ENCODE data around the gene ABCF1.

ABCF1 gene

GRCh38 chr6:30617565-30618269 lies 46.5 kb downstream of the ABCF1 start, which contains the start of gene MRPS18B:
TSS of gene MRPS18B (plus strand) at chr6:30617840. CDS start at chr6:30617866, 26 bp downstream.
- no peaks in the 10 kb centered on the region for H3K9me3 Mint-ChIP-seq
- H3K27me3 Mint-ChIP-seq, result peaks cover 3% of the 10 kb centered on the region
- H3K27ac Mint-ChIP-seq, result peak within 1 kb of the TSS; percentile 99
- peaks cover 75% of the 10 kb centered on the region for H3K36me3 Mint-ChIP-seq (ENCODE audit: low read depth)
- peak within 1 kb of the TSS; percentile 96 for H3K4me3 Mint-ChIP-seq
- H3K4me1 Mint-ChIP-seq (ENCODE audit: low read depth), result peaks cover 52% of the 10 kb centered on the region

- H3K27ac Mint-ChIP-seq, result peak overlapping the region; percentile 99
- H3K4me3 Mint-ChIP-seq, result peak overlapping the region; percentile 96
- H3K9me3 Mint-ChIP-seq, result no peaks in the 10 kb centered on the region
- peaks cover 3% of the 10 kb centered on the region for H3K27me3 Mint-ChIP-seq
- H3K4me1 Mint-ChIP-seq (ENCODE audit: low read depth), result peaks cover 46% of the 10 kb centered on the region
- peaks cover 75% of the 10 kb centered on the region for H3K36me3 Mint-ChIP-seq (ENCODE audit: low read depth)
These were observed 47.1 kb downstream of the ABCF1 start for GRCh38 chr6:30618270-30618797.

GRCh38 chr6:30619561-30619960 lies 48.3 kb downstream of the ABCF1 start:
- Mint-ChIP-seq H3K4me1 (ENCODE audit: low read depth) (peaks cover 34% of the 10 kb centered on the region), H3K36me3 (ENCODE audit: low read depth) (peaks cover 68% of the 10 kb centered on the region), H3K27ac (peak overlapping the region; percentile 99), H3K9me3 (no peaks in the 10 kb centered on the region), H3K27me3 (peaks cover 3% of the 10 kb centered on the region), H3K4me3 (peak overlapping the region; percentile 96)

GRCh38 chr6:30625511-30625910 lies 54.3 kb downstream of the ABCF1 start:
- no peaks in the 10 kb centered on the region for H3K27me3 Mint-ChIP-seq
- H3K4me3 Mint-ChIP-seq, result no peak overlapping the region
- peaks cover 22% of the 10 kb centered on the region for H3K4me1 Mint-ChIP-seq (ENCODE audit: low read depth)
- no peak overlapping the region for H3K27ac Mint-ChIP-seq
- H3K36me3 Mint-ChIP-seq (ENCODE audit: low read depth), result peaks cover 51% of the 10 kb centered on the region
- no peaks in the 10 kb centered on the region for H3K9me3 Mint-ChIP-seq

- Mint-ChIP-seq H3K27me3 (no peaks in the 10 kb centered on the region), H3K36me3 (ENCODE audit: low read depth) (peaks cover 53% of the 10 kb centered on the region), H3K27ac (peak within 1 kb of the TSS; percentile 88), H3K4me1 (ENCODE audit: low read depth) (peaks cover 22% of the 10 kb centered on the region), H3K9me3 (no peaks in the 10 kb centered on the region), H3K4me3 (peak within 1 kb of the TSS; percentile 90)
These were observed 55.5 kb downstream of the ABCF1 start, which contains the start of gene ATAT1 for GRCh38 chr6:30626484-30627366. TSS of gene ATAT1 (plus strand) at chr6:30626874.

- H3K9me3 Mint-ChIP-seq, result no peaks in the 10 kb centered on the region
- no peak overlapping the region for H3K27ac Mint-ChIP-seq
- H3K4me3 Mint-ChIP-seq, result no peak overlapping the region
- peaks cover 36% of the 10 kb centered on the region for H3K36me3 Mint-ChIP-seq (ENCODE audit: low read depth)
- peaks cover 9% of the 10 kb centered on the region for H3K4me1 Mint-ChIP-seq (ENCODE audit: low read depth)
- no peaks in the 10 kb centered on the region for H3K27me3 Mint-ChIP-seq
These were observed 64.6 kb downstream of the ABCF1 start for GRCh38 chr6:30635834-30636233.

- Mint-ChIP-seq H3K9me3 (no peaks in the 10 kb centered on the region), H3K27me3 (no peaks in the 10 kb centered on the region), H3K27ac (no peak overlapping the region), H3K4me1 (ENCODE audit: low read depth) (peaks cover 22% of the 10 kb centered on the region), H3K4me3 (no peak overlapping the region), H3K36me3 (ENCODE audit: low read depth) (peaks cover 39% of the 10 kb centered on the region)
These were observed 69.2 kb downstream of the ABCF1 start for GRCh38 chr6:30640481-30640880.

- H3K36me3 Mint-ChIP-seq (ENCODE audit: low read depth), result peaks cover 38% of the 10 kb centered on the region
- H3K27ac Mint-ChIP-seq, result peak overlapping the region; percentile 50
- no peaks in the 10 kb centered on the region for H3K27me3 Mint-ChIP-seq
- H3K4me3 Mint-ChIP-seq, result no peak overlapping the region
- H3K9me3 Mint-ChIP-seq, result no peaks in the 10 kb centered on the region
- H3K4me1 Mint-ChIP-seq (ENCODE audit: low read depth), result peaks cover 27% of the 10 kb centered on the region
These were observed 69.8 kb downstream of the ABCF1 start for GRCh38 chr6:30641048-30641447.

Measured in stimulated activated naive CD8-positive, alpha-beta T cell treated with anti-CD3 and anti-CD28 coated beads, Interleukin-15, Interleukin-2, amounts not matched to agents 100 ng/mL and 50 ng/mL, for 24 hours (primary cell).